EH (cell line): ENCODE measurements around the gene MS4A15.

Source experiments
- DNase-seq: peaks from one replicate; pipeline ENCODE4 v3.0.0-alpha.2; 2015; ENCODE audit warnings: low read depth

MS4A15 gene

DNA sequence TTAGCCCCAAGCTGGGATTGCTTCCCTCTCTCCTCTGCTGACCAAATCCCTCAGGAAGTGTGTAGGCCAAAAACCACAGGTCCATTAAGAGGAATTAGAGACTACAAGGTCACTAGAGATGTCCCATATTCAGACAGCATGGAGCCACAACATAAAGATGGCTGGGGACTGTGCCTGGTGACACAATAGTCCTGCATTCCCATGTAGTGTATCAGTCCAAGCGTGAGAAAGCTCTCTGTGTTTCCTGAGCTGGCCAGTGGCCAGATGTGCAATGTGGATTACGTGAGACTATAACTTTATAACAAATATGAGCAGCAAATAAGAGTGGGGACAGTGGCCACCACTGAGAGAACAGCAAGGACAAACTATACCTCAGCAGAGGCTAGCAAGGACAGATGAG is 20.9 kb downstream of the MS4A15 start:
- DNase-seq = peak; percentile 94

DNA sequence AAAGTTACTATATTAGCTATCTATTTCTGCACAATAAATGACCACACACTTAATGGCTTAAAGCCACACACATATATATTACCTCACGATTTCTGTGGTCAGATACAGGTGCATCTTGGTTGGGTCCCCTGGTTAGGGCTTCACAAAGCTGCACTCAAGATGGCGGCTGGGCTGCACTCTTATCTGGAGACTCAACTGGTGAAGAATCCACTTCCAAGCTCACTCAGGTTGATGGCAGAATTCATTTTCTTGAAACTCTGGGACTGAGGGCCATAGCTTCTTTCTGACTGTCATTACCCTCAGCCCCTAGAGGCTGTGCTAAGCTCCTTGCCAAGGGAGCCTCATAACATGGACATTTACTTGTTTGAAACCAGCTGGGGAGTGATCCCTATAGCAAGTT is 23.4 kb downstream of the MS4A15 start:
- DNase-seq = no peak

DNA sequence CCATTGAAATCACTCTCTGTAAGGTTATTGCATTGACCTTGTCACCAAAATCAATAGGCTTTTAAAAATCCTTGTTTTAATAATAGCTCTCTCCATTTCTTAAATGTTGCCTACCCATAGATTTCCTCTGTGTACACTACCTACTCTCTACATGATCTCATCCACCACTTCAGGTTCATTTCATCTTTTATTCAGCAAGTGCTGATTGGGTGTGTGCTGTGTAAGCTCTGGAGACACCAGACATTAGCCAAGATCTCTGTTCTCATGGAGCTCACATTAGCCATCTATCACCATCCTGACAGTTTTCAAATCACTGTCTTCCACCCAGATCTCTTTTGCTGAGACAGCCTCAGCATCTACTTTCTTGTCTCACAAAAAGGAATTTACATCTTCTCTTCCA is 24.1 kb downstream of the MS4A15 start:
- no peak for DNase-seq

DNA sequence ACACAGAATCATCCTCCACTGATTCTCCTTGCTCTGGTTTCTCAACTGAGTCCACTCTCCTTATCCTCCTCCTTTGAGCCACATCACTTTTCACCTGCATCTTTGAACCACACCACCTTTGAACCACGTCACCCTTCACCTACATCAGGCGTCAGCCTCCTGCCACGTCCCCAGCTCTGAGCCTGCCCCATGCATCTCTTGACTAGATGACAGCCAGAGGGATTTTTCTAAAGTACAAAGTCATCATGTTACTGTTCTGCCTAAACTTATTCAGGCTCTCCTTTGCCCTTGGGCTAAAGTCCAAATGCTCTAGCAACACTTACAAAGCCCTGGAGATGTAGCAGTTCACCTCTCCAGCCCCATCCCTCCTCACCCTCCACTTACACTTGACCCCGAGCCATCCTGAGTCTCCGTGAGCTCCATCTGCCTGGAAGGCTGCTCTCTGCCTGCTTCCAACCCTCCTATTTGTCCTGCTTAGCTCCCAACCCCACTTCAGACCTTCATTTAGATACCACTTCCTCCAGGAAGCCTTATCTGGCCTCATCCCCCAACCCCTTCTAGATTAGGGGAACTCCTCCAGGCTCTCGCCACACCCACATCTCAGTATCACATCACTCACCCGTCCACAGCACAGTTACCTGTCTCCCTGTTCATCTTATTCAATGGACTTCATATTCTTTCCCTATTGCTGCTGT is 24.8 kb downstream of the MS4A15 start:
- no peak for DNase-seq

DNA sequence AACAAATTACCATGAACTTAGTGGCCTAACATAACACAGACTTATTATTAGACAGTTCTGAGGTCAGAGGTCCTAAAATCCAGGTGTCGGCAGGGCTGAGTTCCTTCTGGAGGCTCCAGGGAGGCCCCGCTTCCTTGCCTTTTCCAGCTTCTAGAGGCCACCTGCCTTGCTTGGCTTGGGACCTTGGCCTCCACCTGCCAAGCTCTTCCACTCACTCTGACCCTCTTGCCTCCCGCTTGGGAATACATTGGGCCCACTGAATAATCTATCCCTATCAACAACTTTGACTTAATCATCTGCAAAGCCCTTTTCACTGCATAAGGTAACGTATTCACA is 25.3 kb downstream of the MS4A15 start:
- DNase-seq = no peak

DNA sequence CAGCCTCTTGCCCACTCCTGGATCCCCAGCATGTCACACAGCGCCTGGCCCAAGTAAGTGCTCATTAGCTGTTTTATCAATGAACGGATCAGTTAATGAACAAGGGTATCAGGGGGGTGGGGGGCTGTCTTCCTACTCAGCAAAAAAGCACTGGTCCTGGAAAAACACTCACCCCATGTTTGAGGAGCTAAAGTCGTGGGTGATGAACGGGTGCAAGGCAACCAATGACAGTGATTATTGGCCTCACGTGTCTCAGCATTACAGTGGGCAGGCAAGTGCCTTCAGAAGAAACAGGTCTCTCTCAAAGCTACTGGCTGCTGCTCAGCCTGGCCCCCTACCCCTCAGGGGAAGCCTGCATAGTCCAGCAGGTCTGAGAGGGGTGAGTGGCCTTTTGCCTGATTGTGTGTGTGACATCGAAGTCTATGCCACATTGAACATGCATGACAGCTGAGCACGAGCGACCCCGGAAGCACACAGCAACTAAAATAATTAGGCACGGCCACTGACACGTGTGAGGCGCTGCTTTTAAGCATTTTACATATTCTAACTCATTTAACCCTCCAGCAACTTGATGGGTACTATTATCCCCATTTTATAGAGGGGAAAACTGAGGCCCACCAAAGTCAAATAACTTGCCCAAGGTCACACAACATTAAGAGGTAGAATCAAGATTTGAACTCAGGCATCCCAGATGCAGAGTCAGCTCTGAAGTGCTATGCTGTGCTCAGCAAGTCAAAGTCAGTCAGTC is 25.9 kb downstream of the MS4A15 start:
- no peak for DNase-seq

DNA sequence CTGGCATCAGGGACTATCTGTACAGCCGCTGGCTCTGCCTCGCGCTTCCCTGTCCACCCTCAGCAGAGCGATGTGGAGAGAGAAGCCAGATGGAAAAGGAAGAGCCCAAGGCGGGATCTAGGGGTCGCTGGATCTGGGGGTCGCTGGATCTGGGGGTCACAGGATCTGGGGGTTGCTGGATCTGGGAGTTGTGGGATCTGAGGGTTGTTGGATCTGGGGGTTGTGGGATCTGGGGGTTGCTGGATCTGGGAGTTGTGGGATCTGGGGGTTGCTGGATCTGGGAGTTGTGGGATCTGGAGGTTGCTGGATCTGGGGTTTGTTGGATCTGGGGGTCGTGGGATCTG is 26.4 kb downstream of the MS4A15 start:
- DNase-seq = no peak

DNA sequence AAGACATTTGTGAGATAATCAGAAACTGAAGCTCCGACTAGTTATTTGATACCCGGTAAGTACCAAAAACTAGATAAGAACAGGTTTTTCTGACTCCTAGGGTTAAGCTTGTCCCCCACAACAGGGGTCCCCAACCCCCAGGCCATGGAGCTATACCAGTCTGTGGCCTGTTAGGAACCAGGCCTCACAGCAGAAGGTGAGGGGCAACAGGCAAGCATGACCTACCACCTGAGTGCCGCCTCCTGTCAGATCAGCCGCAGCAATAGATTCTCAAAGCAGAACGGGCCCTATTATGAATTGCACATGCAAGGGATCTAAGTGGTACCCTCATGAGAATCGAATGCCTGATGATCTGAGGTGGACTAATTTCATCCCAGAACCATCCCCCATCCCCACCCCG is 27.2 kb downstream of the MS4A15 start:
- DNase-seq = no peak

DNA sequence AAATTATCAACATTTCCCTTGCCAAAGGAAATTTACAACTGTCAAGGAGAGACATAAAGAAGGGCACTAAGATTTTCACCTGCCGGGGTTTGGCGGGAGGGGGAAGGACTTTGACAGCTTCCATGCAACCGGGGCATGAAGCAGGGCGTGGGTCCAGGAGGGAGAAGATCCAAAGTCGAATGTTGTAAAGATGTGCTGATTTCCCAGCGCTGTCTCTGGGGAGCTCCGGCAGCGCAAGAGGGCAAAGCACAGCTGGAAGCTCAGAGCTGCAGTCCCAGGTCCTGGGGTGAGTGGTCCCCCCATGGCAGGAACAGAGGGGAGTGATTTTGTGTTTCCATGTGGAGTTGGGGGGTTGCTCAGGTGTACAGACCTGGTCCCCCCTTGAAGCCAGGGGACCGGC is 28.5 kb downstream of the MS4A15 start, which contains the start of gene MS4A10:
Gene MS4A10 (plus strand): TSS at position 198 of the 400 bp plus-strand sequence. CDS start 5,003 bp downstream, outside the sequence.
- DNase-seq = no peak

DNA sequence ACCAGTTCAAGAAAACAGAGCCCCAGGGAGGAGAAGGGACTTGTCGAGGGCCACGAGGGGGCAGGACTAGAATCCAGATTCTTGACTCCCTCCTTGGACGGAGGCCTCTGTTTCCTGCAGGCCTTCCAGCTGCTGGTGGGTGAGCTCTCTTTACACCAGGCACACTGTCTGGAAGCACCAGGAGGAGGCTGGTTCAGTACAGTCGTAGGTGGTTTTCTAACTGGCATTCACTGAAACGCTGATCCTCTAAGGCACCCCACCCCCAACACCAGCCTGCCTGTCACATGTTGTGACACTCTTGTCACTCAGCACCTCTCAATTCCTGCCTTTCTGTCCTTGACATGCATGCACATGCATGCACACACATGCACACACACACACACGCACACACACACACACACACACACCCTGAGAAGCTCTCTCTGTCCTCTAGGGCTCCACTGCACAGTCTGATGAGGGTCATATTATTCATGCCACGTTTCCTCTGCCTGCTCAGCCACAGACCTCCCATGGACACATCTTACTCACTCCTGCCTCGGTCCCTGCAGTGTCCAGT is 29.2 kb downstream of the MS4A15 start:
- DNase-seq = peak; percentile 82

DNA sequence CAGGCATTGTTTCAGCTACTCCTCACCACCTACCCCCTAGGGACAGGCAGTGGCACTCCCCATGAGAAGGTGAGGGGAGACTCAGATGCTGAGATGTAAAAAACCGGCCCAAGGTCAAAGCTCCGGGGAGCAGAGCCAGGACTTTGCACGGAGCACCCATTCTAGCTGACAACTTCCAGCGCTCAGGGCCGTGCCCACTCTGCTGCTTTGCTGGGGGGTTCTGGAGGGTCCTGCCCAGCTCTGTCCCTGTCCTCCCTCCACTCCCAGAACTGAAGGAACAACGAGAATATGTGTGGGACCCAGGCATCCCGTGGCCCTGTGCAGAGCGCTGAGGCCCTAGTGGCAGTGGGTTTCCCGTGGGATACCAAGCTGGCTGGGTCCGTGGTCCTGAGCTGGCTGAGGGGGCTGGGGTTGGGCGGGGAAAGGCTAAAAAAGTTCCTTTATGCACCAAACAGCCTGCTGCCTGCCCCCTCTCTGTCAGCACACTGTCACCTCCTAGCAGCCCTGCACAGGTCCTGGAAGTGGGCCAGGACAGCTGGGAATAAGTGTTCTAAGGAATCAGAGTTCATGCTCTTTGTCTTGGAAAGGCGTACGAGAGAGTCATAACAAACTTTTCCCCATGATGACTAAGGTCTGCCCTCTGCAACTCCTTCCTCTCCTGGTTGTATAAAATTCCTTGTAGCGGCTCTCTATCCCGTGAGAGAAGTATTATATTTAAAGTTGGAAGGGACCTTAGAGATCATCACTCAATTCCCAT is 30.3 kb downstream of the MS4A15 start:
- peak; percentile 95 for DNase-seq

DNA sequence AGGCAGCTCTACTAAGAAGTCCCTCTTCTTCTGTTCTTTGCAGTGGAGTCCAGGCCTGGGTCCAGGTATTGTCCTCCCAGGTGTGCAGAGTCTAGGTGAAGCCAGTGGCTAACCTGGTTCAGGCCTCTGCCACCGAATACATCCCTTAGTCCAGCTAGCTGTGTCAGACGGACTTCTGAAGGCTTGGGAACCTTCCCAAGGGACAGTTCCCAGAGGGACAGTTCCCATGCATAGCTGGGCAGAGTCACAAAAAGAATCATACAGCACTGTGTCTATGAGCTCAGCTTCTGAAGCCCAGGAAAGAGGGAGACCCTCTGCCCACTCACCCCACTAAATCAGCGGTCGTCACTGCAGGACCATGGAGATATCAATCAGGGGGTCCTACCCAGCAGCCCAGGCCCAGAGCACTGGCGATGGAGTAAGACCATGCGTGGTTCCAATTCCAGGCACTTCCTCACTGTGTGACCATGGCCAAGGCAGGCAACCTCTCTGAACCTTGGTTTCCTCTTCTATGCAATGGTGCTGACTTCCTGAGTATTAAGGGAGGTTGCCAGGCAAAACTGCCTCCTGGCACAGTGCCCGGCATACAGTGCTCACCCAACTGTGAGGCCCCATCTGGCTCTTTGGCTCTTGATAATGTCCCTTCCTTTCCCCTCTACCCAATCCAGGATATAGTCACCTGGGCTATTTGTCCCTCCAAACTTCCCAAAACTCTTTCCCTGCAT is 31.9 kb downstream of the MS4A15 start:
- no peak for DNase-seq

DNA sequence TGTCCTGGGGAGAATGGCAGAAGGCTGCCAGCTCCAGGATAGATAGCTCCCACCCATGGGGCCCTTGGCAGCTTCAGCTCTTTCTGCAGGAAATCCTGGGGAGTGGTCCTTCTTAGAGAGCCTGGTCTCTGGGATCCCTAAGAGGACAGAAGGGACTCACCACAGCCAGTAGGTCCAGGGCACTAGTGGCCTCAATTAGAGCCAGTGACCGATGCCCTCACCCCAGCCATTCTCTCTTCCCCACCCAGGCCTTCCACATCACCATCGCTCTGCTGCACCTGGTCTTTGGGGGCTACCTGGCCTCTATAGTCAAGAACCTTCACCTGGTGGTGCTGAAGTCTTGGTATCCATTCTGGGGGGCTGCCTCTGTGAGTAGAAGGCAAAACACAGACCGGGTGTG is 34.1 kb downstream of the MS4A15 start:
- no peak for DNase-seq

DNA sequence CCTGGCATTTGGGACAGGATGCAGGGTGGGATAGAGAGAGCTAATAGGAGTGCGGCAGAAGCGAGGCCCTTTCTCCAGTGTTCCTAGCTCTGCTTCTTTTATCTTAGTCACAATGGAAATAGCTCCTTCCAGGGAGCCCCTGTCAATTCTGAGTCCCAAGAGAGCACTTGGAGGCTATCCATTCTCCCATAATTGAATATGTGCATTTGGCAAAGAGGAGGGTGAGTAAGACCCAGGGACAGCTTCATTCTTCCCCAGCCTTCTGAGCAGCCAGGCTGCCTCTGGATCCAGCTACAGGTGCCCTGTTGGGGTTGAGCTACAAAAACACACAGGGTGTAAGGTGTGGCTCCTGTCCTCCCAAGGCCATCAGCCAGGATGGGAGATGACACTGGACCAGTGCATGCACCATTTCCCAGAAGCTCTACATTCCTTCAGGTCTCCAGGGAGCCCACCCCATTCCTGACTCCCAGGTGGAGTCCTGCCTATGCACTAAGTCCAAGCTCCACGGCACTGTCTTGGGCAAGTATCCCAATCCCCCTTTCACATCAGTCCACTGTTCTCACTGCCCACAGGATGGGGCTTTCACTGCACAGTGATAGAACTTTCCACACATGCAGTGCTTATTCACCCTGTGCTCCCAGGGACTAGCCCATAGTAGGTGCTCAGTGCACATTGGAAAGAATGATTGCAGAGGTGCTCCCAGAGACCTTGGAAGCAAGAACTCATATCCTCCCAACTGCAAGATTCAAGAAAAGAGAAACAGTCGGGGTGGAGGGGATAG is 34.7 kb downstream of the MS4A15 start:
- DNase-seq = no peak

DNA sequence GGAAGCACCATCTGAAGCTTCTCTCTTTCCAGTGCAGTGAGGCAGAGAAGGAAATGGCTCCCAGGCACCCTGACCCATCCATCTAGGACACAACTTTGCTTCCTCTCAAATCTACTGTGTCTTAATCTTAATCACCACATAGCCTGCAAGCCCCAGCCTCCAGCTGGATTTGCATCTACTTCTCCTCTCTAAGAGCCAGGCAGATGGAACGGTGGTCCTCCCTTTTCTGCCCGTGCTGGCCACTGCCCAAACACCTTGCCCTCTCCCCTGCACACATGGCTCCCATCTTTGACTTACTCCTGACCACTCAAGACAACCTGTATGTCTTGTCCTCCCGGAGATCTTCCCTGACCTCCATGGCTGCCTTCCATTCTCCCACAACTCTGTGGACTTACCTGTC is 35.9 kb downstream of the MS4A15 start:
- no peak for DNase-seq

DNA sequence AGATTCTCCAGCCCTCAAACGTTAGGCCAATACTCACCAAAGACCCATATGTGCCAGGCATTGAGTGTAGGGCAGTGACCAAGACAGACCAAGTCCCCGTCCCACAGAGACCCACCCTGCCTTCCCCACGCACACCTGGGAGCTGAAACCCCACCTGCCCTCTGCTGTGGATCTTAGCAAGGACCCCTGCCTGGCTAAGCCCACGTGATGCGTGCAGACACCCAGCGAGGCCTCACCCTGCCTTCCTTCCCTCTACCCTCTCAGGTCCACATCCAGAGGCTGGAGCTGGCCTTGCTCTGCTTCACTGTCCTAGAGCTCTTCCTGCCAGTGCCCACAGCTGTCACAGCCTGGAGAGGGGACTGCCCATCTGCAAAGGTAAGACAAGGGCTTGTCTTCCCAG is 38.6 kb downstream of the MS4A15 start:
- DNase-seq = no peak

DNA sequence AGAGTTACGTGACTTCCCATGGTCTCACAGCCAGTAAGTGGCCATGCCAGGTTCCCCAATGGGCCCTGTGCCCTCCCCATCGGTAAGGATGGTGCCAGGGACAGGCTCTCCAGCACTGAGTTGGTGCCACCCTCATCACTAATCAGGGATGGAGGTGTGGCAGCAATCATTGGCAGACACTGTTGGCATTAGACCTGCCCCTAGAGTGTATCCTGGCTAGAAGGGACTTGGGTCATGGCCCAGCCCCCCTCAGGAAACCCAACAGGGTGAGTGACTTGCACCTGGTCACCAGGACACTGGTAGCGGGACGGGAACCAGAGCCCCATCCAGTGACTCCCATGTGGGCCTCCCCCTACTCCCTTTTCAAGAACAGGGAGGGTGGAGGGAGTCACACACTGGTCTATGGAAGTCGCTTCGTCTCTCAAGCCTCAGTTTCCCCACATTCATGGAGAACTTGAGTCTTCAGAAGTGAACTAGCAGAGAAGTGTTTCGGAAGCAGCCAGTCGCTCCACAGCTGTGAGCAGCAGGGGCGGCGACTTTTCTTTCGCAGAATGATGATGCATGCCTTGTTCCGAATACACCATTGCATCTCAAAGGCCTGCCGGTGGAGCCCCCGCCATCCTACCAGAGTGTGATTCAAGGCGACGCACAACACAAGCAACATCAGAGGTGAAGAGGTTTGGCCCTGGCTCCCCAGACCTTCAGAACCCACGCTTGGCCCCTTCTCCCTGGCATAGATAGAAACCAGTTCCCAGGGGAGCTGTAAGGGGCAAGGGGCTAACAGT is 41.4 kb downstream of the MS4A15 start:
- no peak for DNase-seq

DNA sequence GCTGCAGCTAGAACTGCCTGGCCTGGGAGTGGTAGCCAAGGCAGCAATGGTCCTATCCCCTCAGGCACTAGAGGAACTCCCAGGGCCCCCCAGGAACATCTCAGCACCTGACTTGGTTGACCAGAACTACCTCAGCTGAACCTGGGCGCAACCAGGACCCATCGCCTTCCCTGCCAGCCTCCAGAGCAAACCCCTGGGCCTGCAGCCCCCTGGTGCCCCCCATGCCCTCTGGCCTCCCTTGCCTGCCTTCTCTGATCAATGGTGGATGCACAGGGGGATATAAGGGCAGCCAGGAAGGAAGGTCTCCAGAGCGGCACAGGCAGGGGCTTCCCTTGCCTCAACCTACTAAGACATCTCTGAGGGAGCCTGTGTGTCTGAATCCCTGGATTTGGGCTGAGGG is 42.0 kb downstream of the MS4A15 start:
- no peak for DNase-seq

DNA sequence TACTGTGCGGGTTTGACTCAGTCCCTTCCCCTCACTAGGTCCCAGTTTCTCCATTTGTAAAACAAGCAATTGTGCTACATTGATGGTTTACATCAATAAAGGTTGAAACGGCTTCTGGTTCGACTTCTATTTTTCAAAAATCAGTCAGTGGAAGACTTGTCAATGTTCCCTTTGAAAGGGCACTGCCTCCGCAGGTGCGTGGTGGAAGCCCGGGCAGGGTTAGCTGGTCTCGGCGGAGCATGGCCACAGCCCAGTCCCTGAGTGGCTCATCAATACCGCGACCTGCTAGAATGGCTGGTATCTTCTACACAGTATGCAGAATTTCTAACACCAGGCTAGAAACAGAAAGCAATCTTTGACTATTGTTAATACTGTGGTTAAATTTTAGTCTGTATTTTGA is 44.5 kb downstream of the MS4A15 start:
- DNase-seq = no peak

DNA sequence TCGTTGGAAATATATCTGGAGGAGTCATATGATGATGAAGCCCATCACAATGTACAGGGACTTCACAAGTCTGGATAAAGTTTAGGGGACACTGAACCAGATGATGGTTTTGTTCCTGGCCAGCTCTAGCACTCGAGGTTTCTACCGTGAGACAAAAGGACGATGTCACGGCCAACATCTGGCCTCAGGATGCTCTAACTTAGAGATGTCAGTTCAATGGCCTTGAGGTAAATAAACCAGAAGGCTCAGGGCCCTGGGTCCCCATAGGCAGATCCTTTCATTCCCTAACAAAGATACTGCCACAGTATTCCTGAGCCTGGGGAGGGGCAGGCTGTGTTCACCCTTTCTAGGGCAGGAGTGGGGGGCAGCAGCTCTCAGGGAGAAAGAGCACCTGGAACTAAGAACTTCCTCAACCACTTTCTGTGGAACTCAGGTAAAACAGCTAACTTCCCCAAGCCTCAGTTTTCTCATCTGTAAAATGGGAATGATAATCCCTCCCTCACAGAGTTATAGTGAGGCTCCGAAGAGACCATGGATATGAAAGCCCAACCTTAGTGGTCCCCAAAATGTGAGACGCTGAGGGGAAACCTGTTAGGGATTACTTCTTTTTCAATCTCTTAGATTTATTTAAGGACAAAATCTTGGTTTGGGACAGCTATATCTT is 46.7 kb downstream of the MS4A15 start:
- DNase-seq = no peak
